ENCODE results near the gene AOC2. TPM values are rescaled to one million over a fixed set of nuclear protein-coding genes. Genes with fewer than 3 reads are reported as not detected.

AOC2 gene
- total and polyA plus RNA-seq, 9 of the 15 experiments (the other 6 are each of a cell fraction or from before 2014, with no cell fraction given) = 0.08 to 0.91 (median 0.49) TPM

- TF ChIP-seq ATF7 (IDR thresholded peaks at IDR 0.05) = peak; percentile 87
- TF ChIP-seq FOXA3 (CRISPR knock-in tag; conservative IDR thresholded peaks at IDR 0.05 in 1 of 2, IDR thresholded peaks at IDR 0.05 in 1 of 2) = peak in 1 of 2 experiments; percentile 36; a peak in 1 of 4 replicates
- TF ChIP-seq PRPF4 (IDR thresholded peaks at IDR 0.05; ENCODE audit: insufficient read depth, low read depth, low read length, poor library complexity, severe bottlenecking) = peak; percentile 44
- 0 out of 2 replicates have a peak, but pooled peaks have one; percentile 12 for TF ChIP-seq NCOR1 (IDR thresholded peaks at IDR 0.05)
- TF ChIP-seq RAD51 (IDR thresholded peaks at IDR 0.05; ENCODE audit: borderline replicate concordance, low read depth) = 0 out of 2 replicates have a peak, but pooled peaks have one; percentile 35
- no peak for TF ChIP-seq TSC22D4 (tag; IDR thresholded peaks at IDR 0.05)
- TF ChIP-seq SAP30 (IDR thresholded peaks at IDR 0.05; ENCODE audit: borderline replicate concordance, insufficient read depth, low read depth, low read length, poor library complexity, severe bottlenecking) = peak; percentile 98
- TF ChIP-seq ZNF24 (IDR thresholded peaks at IDR 0.05) = no peak
- TF ChIP-seq TRIM24 (IDR thresholded peaks at IDR 0.05) = peak in 1 of 2 experiments; percentile 92; a peak in 3 of 4 replicates
- no peak; the same call in 1 of the 2 replicates for TF ChIP-seq FOXK1 (CRISPR knock-in tag; IDR thresholded peaks at IDR 0.05; ENCODE audit: borderline replicate concordance)
- TF ChIP-seq ZNF384 (IDR thresholded peaks at IDR 0.05; ENCODE audit: low read depth, low read length) = no peak
- TF ChIP-seq, protein P1, sequence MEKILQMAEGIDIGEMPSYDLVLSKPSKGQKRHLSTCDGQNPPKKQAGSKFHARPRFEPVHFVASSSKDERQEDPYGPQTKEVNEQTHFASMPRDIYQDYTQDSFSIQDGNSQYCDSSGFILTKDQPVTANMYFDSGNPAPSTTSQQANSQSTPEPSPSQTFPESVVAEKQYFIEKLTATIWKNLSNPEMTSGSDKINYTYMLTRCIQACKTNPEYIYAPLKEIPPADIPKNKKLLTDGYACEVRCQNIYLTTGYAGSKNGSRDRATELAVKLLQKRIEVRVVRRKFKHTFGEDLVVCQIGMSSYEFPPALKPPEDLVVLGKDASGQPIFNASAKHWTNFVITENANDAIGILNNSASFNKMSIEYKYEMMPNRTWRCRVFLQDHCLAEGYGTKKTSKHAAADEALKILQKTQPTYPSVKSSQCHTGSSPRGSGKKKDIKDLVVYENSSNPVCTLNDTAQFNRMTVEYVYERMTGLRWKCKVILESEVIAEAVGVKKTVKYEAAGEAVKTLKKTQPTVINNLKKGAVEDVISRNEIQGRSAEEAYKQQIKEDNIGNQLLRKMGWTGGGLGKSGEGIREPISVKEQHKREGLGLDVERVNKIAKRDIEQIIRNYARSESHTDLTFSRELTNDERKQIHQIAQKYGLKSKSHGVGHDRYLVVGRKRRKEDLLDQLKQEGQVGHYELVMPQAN (IDR thresholded peaks at IDR 0.05; ENCODE audit: borderline replicate concordance) = peak; percentile 100
- no peak for TF ChIP-seq SMARCC2 (IDR thresholded peaks at IDR 0.05; ENCODE audit: low read depth)
- no peak for TF ChIP-seq HOMEZ (CRISPR knock-in tag; IDR thresholded peaks at IDR 0.05)
- TF ChIP-seq RBFOX2 (IDR thresholded peaks at IDR 0.05; ENCODE audit: low read depth, low read length) = peak; percentile 99
- TF ChIP-seq ZSCAN29 (IDR thresholded peaks at IDR 0.05) = no peak
- no peak for TF ChIP-seq DACH1 (IDR thresholded peaks at IDR 0.05; ENCODE audit: partially characterized antibody)
- peak in 1 of 2 experiments; percentile 73; a peak in 2 of 4 replicates for TF ChIP-seq ZNF639 (CRISPR knock-in tag; conservative IDR thresholded peaks at IDR 0.05 in 1 of 2, IDR thresholded peaks at IDR 0.05 in 1 of 2)
- TF ChIP-seq, protein P2, sequence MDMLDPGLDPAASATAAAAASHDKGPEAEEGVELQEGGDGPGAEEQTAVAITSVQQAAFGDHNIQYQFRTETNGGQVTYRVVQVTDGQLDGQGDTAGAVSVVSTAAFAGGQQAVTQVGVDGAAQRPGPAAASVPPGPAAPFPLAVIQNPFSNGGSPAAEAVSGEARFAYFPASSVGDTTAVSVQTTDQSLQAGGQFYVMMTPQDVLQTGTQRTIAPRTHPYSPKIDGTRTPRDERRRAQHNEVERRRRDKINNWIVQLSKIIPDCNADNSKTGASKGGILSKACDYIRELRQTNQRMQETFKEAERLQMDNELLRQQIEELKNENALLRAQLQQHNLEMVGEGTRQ (CRISPR knock-in tag; IDR thresholded peaks at IDR 0.05) = peak; percentile 62
Observed at GRCh38 chr17:42832934-42833766, 11.2 kb upstream of the AOC2 start, which contains the start of gene PSME3 (continued).
